ENCODE data around the gene PNRC2. TPM values are rescaled to one million over a fixed set of nuclear protein-coding genes. Genes with fewer than 3 reads are reported as not detected.

Gene PNRC2
- total and polyA plus RNA-seq, 10 of the 15 experiments (the other 5 are each of a cell fraction or from before 2014, with no cell fraction given): 106 to 205 (median 163) TPM

GRCh38 chr1:23980728-23981070 is 21.1 kb downstream of the PNRC2 start (continued):
- TF ChIP-seq CBX5 (IDR thresholded peaks at IDR 0.05; ENCODE audit: low read depth): 0 out of 2 replicates have a peak, but pooled peaks have one; percentile 74
- no peak for TF ChIP-seq USF2 (IDR thresholded peaks at IDR 0.05; ENCODE audit: borderline replicate concordance, low read depth, low read length)
- TF ChIP-seq, protein P1, sequence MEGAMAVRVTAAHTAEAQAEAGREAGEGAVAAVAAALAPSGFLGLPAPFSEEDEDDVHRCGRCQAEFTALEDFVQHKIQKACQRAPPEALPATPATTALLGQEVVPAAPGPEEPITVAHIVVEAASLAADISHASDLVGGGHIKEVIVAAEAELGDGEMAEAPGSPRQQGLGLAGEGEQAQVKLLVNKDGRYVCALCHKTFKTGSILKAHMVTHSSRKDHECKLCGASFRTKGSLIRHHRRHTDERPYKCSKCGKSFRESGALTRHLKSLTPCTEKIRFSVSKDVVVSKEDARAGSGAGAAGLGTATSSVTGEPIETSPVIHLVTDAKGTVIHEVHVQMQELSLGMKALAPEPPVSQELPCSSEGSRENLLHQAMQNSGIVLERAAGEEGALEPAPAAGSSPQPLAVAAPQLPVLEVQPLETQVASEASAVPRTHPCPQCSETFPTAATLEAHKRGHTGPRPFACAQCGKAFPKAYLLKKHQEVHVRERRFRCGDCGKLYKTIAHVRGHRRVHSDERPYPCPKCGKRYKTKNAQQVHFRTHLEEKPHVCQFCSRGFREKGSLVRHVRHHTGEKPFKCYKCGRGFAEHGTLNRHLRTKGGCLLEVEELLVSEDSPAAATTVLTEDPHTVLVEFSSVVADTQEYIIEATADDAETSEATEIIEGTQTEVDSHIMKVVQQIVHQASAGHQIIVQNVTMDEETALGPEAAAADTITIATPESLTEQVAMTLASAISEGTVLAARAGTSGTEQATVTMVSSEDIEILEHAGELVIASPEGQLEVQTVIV (IDR thresholded peaks at IDR 0.05; ENCODE audit: borderline replicate concordance, partially characterized antibody): no peak
- no peak for TF ChIP-seq TCF7 (IDR thresholded peaks at IDR 0.05; ENCODE audit: borderline replicate concordance)
- TF ChIP-seq RELB (IDR thresholded peaks at IDR 0.05; ENCODE audit: low read depth): no peak
- no peak for TF ChIP-seq USF1 (IDR thresholded peaks at IDR 0.05; ENCODE audit: borderline replicate concordance, extremely low read length, insufficient read depth, low read depth, low read length)
- TF ChIP-seq EGR1 (IDR thresholded peaks at IDR 0.05; ENCODE audit: borderline replicate concordance in 1 of 2, low read depth in 2 of 2, low read length in 2 of 2): peak in 1 of 2 experiments; percentile 22; a peak in 1 of 3 replicates
- TF ChIP-seq RAD51 (IDR thresholded peaks at IDR 0.05): peak; percentile 35; the same call in 1 of the 2 replicates
- TF ChIP-seq ZNF24 (IDR thresholded peaks at IDR 0.05): no peak
- TF ChIP-seq RUNX3 (IDR thresholded peaks at IDR 0.05; ENCODE audit: low read length): peak; percentile 56; the same call in 1 of the 2 replicates
- peak; percentile 19 for TF ChIP-seq SP1 (IDR thresholded peaks at IDR 0.05; ENCODE audit: low read depth, low read length)
- 0 out of 2 replicates have a peak, but pooled peaks have one; percentile 34 for TF ChIP-seq TCF12 (IDR thresholded peaks at IDR 0.05; ENCODE audit: low read depth, low read length)
- TF ChIP-seq FOXK2 (IDR thresholded peaks at IDR 0.05): no peak
- peak; percentile 60 for TF ChIP-seq EED (IDR thresholded peaks at IDR 0.05; ENCODE audit: low read depth)
- TF ChIP-seq MEF2A (IDR thresholded peaks at IDR 0.05; ENCODE audit: insufficient read depth, low read depth, low read length): no peak
- peak; percentile 52; the same call in 2 of the 3 replicates for TF ChIP-seq POU2F2 (IDR thresholded peaks at IDR 0.05; ENCODE audit: borderline replicate concordance, low read depth, low read length)
- TF ChIP-seq CREB1 (IDR thresholded peaks at IDR 0.05; ENCODE audit: low read depth): no peak; the same call in 1 of the 2 replicates
- no peak for TF ChIP-seq RAD21 (IDR thresholded peaks at IDR 0.05; ENCODE audit: insufficient read depth, low read depth, low read length)
- no peak for TF ChIP-seq NRF1 (conservative IDR thresholded peaks at IDR 0.05; ENCODE audit: low read depth, low read length)
- no peak for TF ChIP-seq MAX (IDR thresholded peaks at IDR 0.05; ENCODE audit: low read depth, low read length)
- TF ChIP-seq TAF1 (IDR thresholded peaks at IDR 0.05; ENCODE audit: borderline replicate concordance, low read depth, low read length): no peak; the same call in 1 of the 2 replicates
- TF ChIP-seq SIN3A (IDR thresholded peaks at IDR 0.05; ENCODE audit: low read depth, low read length): 0 out of 2 replicates have a peak, but pooled peaks have one; percentile 20
- no peak for TF ChIP-seq CHD2 (IDR thresholded peaks at IDR 0.05; ENCODE audit: borderline replicate concordance, low read depth, low read length)
- TF ChIP-seq CBFB (IDR thresholded peaks at IDR 0.05; ENCODE audit: low read depth): no peak; the same call in 1 of the 2 replicates
- no peak for TF ChIP-seq CBX3 (IDR thresholded peaks at IDR 0.05; ENCODE audit: borderline replicate concordance, low read depth)
- TF ChIP-seq BACH1 (IDR thresholded peaks at IDR 0.05; ENCODE audit: borderline replicate concordance): peak; percentile 45; the same call in 1 of the 2 replicates
- no peak for TF ChIP-seq MYC (IDR thresholded peaks at IDR 0.05; ENCODE audit: insufficient read depth, insufficient read length, insufficient replicate concordance, low read length, severe bottlenecking)
